ENCODE data around the gene GTF2IRD1. TPM values are rescaled to one million over a fixed set of nuclear protein-coding genes. Genes with fewer than 3 reads are reported as not detected.

The GTF2IRD1 gene
- total RNA-seq, 4 donors from 2014 or later: 2.8 to 27.1 (median 17.1) TPM

DNA sequence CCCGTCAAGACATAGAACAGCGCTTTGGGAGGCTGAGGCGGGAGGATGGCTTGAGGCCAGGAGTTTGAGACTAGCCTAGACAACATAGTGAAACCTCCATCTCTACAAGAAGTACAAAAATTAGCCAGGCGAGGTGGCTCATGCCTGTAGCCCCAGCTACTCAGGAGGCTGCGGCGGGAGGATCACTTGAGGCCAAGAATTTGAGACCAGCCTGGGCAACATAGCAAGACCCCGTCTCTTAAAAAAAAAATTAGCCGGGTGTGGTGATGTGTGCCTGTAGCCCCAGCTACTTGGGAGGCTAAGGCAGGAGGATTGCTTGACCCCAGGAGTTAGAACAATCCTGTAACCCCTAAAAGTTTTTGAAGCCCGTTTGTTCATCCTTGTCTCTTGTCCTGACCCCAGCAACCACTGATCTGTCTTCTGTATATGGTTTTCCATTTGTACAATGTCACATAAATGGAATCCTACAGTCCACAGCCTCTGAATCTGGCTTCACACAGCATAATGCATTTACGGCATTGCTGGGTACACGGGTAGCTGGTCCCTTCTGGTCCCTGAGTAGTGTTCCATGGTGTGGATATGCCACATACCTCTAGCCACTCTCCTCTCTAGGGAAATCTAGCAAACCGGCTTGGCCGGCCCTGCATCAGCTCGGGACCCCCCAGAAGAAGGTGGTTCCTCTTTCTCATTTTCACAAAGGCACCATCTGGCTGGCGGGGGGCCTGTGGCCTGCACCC lies 8.4 kb downstream of the GTF2IRD1 start:
- Histone ChIP-seq H3K4me1 (peaks cover 0 to 25% (median 0%) of the 10 kb centered on the region in 4 donors), H3K27ac (no peak overlapping the region), H3K27me3 (no peaks in the 10 kb centered on the region), H3K4me3 (no peak overlapping the region), H3K9me3 (no peaks in the 10 kb centered on the region), H3K36me3 (no peaks in the 10 kb centered on the region)
- TF ChIP-seq, protein P1, sequence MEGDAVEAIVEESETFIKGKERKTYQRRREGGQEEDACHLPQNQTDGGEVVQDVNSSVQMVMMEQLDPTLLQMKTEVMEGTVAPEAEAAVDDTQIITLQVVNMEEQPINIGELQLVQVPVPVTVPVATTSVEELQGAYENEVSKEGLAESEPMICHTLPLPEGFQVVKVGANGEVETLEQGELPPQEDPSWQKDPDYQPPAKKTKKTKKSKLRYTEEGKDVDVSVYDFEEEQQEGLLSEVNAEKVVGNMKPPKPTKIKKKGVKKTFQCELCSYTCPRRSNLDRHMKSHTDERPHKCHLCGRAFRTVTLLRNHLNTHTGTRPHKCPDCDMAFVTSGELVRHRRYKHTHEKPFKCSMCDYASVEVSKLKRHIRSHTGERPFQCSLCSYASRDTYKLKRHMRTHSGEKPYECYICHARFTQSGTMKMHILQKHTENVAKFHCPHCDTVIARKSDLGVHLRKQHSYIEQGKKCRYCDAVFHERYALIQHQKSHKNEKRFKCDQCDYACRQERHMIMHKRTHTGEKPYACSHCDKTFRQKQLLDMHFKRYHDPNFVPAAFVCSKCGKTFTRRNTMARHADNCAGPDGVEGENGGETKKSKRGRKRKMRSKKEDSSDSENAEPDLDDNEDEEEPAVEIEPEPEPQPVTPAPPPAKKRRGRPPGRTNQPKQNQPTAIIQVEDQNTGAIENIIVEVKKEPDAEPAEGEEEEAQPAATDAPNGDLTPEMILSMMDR (IDR thresholded peaks at IDR 0.05): no peak
- TF ChIP-seq POLR2A (IDR thresholded peaks at IDR 0.05): no peak
- DNase-seq: no peak

- Histone ChIP-seq H3K36me3 (no peaks in the 10 kb centered on the region), H3K27me3 (no peaks in the 10 kb centered on the region)
Measured at GRCh38 chr7:74462707-74463100, 9.0 kb downstream of the GTF2IRD1 start.

DNA sequence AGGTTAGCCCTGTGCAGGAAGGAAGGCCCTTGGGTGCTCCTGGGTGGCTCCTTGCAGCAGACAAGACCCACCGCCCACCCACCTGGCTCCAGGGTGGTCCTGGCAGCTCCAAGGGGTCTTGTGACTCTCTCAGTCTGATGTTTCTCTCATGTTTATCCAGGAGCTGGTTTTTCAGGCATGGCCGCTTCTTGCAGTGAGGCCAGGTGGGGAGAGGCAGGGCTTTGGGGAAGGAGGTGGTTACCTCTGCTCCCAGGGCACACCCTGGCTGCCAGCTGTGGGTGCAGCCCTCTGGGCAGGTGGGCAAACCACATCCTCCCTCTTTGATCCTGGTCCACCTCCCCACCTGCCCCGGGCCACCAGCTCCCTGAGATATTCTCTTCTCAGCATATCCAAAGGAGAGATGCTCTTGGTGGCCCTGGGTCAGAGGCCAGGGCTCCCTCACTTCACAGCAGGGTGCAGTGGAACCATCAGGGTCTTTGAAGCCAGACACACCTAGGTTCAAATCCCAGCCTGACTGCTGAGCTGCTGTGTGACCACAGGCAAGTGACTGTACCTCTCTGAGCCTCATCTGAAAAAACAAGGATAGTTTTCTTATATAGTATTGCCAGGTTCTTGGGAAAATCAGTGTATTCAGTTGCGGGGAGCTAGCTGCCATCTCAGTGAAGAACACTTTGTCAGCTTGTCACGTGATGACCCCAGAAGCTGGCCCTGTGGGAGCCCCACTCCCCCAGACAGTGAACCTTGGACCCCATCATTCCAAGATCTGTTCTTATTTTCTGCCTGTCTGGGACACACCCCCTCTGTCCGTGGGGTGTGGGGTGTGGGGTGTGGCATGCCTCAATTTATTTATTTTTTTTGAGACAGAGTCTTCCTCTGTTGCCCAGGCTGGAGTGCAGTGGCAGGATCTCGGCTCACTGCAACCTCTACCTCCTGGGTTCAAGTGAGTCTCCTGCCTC lies 11.5 kb downstream of the GTF2IRD1 start:
- Histone ChIP-seq H3K27ac (peak overlapping the region in 2 of 4 donors; percentile 0 to 52), H3K9me3 (no peaks in the 10 kb centered on the region), H3K4me3 (no peak overlapping the region), H3K4me1 (peaks cover 0 to 25% (median 0%) of the 10 kb centered on the region in 4 donors), H3K27me3 (no peaks in the 10 kb centered on the region), H3K36me3 (no peaks in the 10 kb centered on the region)
- no peak for TF ChIP-seq POLR2A (IDR thresholded peaks at IDR 0.05)
- TF ChIP-seq, protein P1 (IDR thresholded peaks at IDR 0.05): no peak
- DNase-seq: peak in 1 of 3 donors; percentile 55

More at GRCh38 chr7:74462707-74463100, 9.0 kb downstream of the GTF2IRD1 start:
- no peaks in the 10 kb centered on the region for H3K9me3 ChIP-seq
- no peak overlapping the region for H3K4me3 ChIP-seq
- DNase-seq: no peak
- H3K4me1 ChIP-seq: peaks cover 0 to 25% (median 0%) of the 10 kb centered on the region in 4 donors
- H3K27ac ChIP-seq: no peak overlapping the region
- no peak for TF ChIP-seq POLR2A (IDR thresholded peaks at IDR 0.05)
- TF ChIP-seq, protein P1 (IDR thresholded peaks at IDR 0.05): no peak

- TF ChIP-seq POLR2A (IDR thresholded peaks at IDR 0.05): no peak
- TF ChIP-seq, protein P1 (IDR thresholded peaks at IDR 0.05): no peak
Measured at GRCh38 chr7:74466196-74466813, 12.6 kb downstream of the GTF2IRD1 start.

DNA sequence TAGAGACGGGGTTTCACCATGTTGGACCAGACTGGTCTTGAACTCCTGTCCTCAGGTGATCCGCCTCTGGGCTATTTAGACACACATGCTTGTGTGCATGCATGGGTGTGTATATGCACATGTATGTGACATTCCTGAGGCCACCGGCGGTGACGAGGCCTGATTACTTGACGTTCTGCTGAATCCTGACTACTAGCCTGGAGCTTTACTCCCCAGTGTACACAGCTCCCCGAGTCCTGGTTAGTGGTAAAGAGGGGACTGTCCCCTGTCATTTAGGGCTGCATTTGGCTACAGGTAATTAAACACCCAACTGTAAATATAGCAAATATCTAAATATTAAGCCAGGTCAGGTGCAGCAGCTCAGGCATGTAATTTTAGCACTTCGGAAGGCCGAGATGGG lies 14.2 kb downstream of the GTF2IRD1 start:
- Histone ChIP-seq H3K27ac (no peak overlapping the region), H3K9me3 (no peaks in the 10 kb centered on the region), H3K36me3 (no peaks in the 10 kb centered on the region), H3K4me3 (no peak overlapping the region), H3K4me1 (peaks cover 0 to 25% (median 0%) of the 10 kb centered on the region in 4 donors), H3K27me3 (no peaks in the 10 kb centered on the region)
- DNase-seq: no peak
- TF ChIP-seq, protein P1 (IDR thresholded peaks at IDR 0.05): no peak
- TF ChIP-seq POLR2A (IDR thresholded peaks at IDR 0.05): no peak

More at GRCh38 chr7:74466196-74466813, 12.6 kb downstream of the GTF2IRD1 start:
- DNase-seq: no peak
- H3K4me3 ChIP-seq: no peak overlapping the region
- H3K4me1 ChIP-seq: peaks cover 0 to 25% (median 0%) of the 10 kb centered on the region in 4 donors
- H3K27ac ChIP-seq: peak overlapping the region in 2 of 4 donors; percentile 0 to 52
- H3K9me3 ChIP-seq: no peaks in the 10 kb centered on the region
- H3K27me3 ChIP-seq: no peaks in the 10 kb centered on the region
- no peaks in the 10 kb centered on the region for H3K36me3 ChIP-seq

Measured in Peyer's patch (tissue), 4 donors.